Measurements from ENCODE around the gene GLOD4. TPM values are rescaled to one million over a fixed set of nuclear protein-coding genes. Genes with fewer than 3 reads are reported as not detected.
"Not testable (repeated sequence)": the region's sequence is repeated elsewhere in the genome, so short reads cannot be mapped to it uniquely, and the experiment has no call there.

The GLOD4 gene
- total and polyA plus RNA-seq, 2 experiments from 2014 or later: 76.8 to 85.3 TPM

GRCh38 chr17:759964-760363, 22.1 kb downstream of the GLOD4 start:
- no peaks in the 10 kb centered on the region for H3K9me3 ChIP-seq (ENCODE audit: low read depth)
- no peak overlapping the region for H3K27ac ChIP-seq
- peaks cover 29% of the 10 kb centered on the region for H3K36me3 ChIP-seq
- H3K27me3 ChIP-seq: no peaks in the 10 kb centered on the region
- no peak for DNase-seq (ENCODE audit: low read depth in 1 of 2, low spot score in 1 of 2)
- no peak overlapping the region for H3K4me3 ChIP-seq
- TF ChIP-seq, protein P1, sequence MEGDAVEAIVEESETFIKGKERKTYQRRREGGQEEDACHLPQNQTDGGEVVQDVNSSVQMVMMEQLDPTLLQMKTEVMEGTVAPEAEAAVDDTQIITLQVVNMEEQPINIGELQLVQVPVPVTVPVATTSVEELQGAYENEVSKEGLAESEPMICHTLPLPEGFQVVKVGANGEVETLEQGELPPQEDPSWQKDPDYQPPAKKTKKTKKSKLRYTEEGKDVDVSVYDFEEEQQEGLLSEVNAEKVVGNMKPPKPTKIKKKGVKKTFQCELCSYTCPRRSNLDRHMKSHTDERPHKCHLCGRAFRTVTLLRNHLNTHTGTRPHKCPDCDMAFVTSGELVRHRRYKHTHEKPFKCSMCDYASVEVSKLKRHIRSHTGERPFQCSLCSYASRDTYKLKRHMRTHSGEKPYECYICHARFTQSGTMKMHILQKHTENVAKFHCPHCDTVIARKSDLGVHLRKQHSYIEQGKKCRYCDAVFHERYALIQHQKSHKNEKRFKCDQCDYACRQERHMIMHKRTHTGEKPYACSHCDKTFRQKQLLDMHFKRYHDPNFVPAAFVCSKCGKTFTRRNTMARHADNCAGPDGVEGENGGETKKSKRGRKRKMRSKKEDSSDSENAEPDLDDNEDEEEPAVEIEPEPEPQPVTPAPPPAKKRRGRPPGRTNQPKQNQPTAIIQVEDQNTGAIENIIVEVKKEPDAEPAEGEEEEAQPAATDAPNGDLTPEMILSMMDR (IDR thresholded peaks at IDR 0.05; ENCODE audit: low read depth, low read length): no peak
- H3K4me1 ChIP-seq (ENCODE audit: low read depth): peaks cover 5% of the 10 kb centered on the region

GRCh38 chr17:756010-756567, 26.0 kb downstream of the GLOD4 start:
- H3K9me3 ChIP-seq (ENCODE audit: low read depth); H3K27me3 ChIP-seq; H3K4me1 ChIP-seq (ENCODE audit: low read depth); H3K4me3 ChIP-seq: not testable (repeated sequence)
- peaks cover 13% of the 10 kb centered on the region for H3K36me3 ChIP-seq
- H3K27ac ChIP-seq: peak overlapping the region; percentile 100
- peak; percentile 11 to 57 for DNase-seq (ENCODE audit: low read depth in 1 of 2, low spot score in 1 of 2)

- peak overlapping the region; percentile 100 for H3K27ac ChIP-seq
- not testable (repeated sequence) for H3K4me3 ChIP-seq; H3K27me3 ChIP-seq; H3K9me3 ChIP-seq (ENCODE audit: low read depth); H3K4me1 ChIP-seq (ENCODE audit: low read depth)
- H3K36me3 ChIP-seq: peaks cover 11% of the 10 kb centered on the region
- DNase-seq (ENCODE audit: low read depth in 1 of 2, low spot score in 1 of 2): peak in 1 of 2 donors; percentile 23
These were observed 26.6 kb downstream of the GLOD4 start for GRCh38 chr17:755319-755961.

DNA sequence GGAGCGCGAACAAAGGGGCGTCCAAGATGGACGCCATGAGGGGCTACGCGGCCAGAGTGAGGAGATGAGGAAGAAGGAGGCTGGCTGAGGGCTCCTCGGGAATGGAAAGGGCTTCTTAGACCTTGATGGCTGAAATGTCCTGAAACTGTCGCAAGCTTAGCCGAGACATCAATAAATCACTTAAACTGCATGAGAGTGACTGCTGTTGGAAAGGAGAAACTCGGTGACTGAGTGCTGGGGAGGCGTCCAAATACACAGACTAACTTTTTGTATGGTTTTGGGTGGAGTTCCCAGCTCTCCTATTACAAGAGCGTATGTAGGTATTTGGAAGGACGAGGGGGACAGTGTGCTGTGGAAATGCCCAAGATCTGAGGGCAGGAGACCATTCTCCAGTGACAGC, 28.7 kb downstream of the GLOD4 start:
- no peaks in the 10 kb centered on the region for H3K36me3 ChIP-seq
- H3K4me1 ChIP-seq (ENCODE audit: low read depth): peaks cover 5% of the 10 kb centered on the region
- DNase-seq (ENCODE audit: low read depth in 1 of 2, low spot score in 1 of 2): no peak
- no peak overlapping the region for H3K4me3 ChIP-seq
- no peaks in the 10 kb centered on the region for H3K27me3 ChIP-seq
- TF ChIP-seq, protein P1 (IDR thresholded peaks at IDR 0.05; ENCODE audit: low read depth, low read length): no peak
- H3K27ac ChIP-seq: peak overlapping the region; percentile 100
- H3K9me3 ChIP-seq (ENCODE audit: low read depth): no peaks in the 10 kb centered on the region

GRCh38 chr17:752620-753219, 29.4 kb downstream of the GLOD4 start:
- peak overlapping the region; percentile 62 for H3K4me3 ChIP-seq
- H3K4me1 ChIP-seq (ENCODE audit: low read depth): peaks cover 5% of the 10 kb centered on the region
- no peaks in the 10 kb centered on the region for H3K9me3 ChIP-seq (ENCODE audit: low read depth)
- peaks cover under 1% of the 10 kb centered on the region for H3K36me3 ChIP-seq
- TF ChIP-seq, protein P1 (IDR thresholded peaks at IDR 0.05; ENCODE audit: low read depth, low read length): no peak
- H3K27me3 ChIP-seq: no peaks in the 10 kb centered on the region
- H3K27ac ChIP-seq: peak overlapping the region; percentile 69
- peak in 1 of 2 donors; percentile 87 for DNase-seq (ENCODE audit: low read depth in 1 of 2, low spot score in 1 of 2)

- peak; percentile 92 to 96 for DNase-seq (ENCODE audit: low read depth in 1 of 2, low spot score in 1 of 2)
- Histone ChIP-seq H3K9me3 (ENCODE audit: low read depth) (no peaks in the 10 kb centered on the region), H3K36me3 (peaks cover 5% of the 10 kb centered on the region), H3K4me3 (peak within 1 kb of the TSS; percentile 62), H3K27ac (peak within 1 kb of the TSS; percentile 69), H3K27me3 (no peaks in the 10 kb centered on the region), H3K4me1 (ENCODE audit: low read depth) (peaks cover 5% of the 10 kb centered on the region)
- TF ChIP-seq, protein P1 (IDR thresholded peaks at IDR 0.05; ENCODE audit: low read depth, low read length): peak; percentile 86
These were observed 30.0 kb downstream of the GLOD4 start, which contains the start of gene GEMIN4 for GRCh38 chr17:752002-752619. GEMIN4 (minus strand) TSS chr17:752264; CDS start chr17:752142, 122 bp downstream.
